ENCODE results near the gene RFX4. TPM values are rescaled to one million over a fixed set of nuclear protein-coding genes. Genes with fewer than 3 reads are reported as not detected.

The RFX4 gene
- total RNA-seq, 4 donors from 2014 or later: not detected

- 96% methylated on average over 3 of the region's 3 CpGs for WGBS
- TF ChIP-seq POLR2A (IDR thresholded peaks at IDR 0.05; ENCODE audit: low read depth): no peak
- no peak for TF ChIP-seq CTCF (IDR thresholded peaks at IDR 0.05)
- TF ChIP-seq EP300 (IDR thresholded peaks at IDR 0.05): no peak
- TF ChIP-seq POLR2AphosphoS5 (IDR thresholded peaks at IDR 0.05): no peak
- H3K4me1 ChIP-seq: peaks cover 11 to 33% (median 21%) of the 10 kb centered on the region in 4 donors
- no peak overlapping the region for H3K27ac ChIP-seq (replicated peaks in 1 of 4)
- H3K27me3 ChIP-seq: peaks cover 0 to 12% (median 0%) of the 10 kb centered on the region in 4 donors
- DNase-seq (ENCODE audit: extremely low spot score): no peak
- H3K9me3 ChIP-seq: no peaks in the 10 kb centered on the region
- H3K4me3 ChIP-seq: no peak overlapping the region
- no peaks in the 10 kb centered on the region for H3K36me3 ChIP-seq
- intact Hi-C loops (cut with DNase I): no loop called here
These were observed 181.9 kb downstream of the RFX4 start for GRCh38 chr12:106764738-106765137.

GRCh38 chr12:106766393-106766826 lies 183.6 kb downstream of the RFX4 start:
- Histone ChIP-seq H3K27ac (replicated peaks in 1 of 4) (peak overlapping the region in 1 of 4 donors; percentile 16), H3K4me1 (peaks cover 5 to 24% (median 13%) of the 10 kb centered on the region in 4 donors), H3K9me3 (no peaks in the 10 kb centered on the region), H3K36me3 (no peaks in the 10 kb centered on the region), H3K27me3 (peaks cover 0 to 12% (median 0%) of the 10 kb centered on the region in 4 donors), H3K4me3 (no peak overlapping the region)
- TF ChIP-seq POLR2AphosphoS5 (IDR thresholded peaks at IDR 0.05) (no peak), EP300 (IDR thresholded peaks at IDR 0.05) (no peak), POLR2A (IDR thresholded peaks at IDR 0.05; ENCODE audit: low read depth) (no peak), CTCF (IDR thresholded peaks at IDR 0.05) (no peak)
- no peak for DNase-seq (ENCODE audit: extremely low spot score)
- intact Hi-C loops (cut with DNase I): no loop called here
- WGBS: 59% methylated on average over 8 of the region's 8 CpGs

GRCh38 chr12:106767206-106767605 lies 184.4 kb downstream of the RFX4 start:
- H3K36me3 ChIP-seq: no peaks in the 10 kb centered on the region
- no peaks in the 10 kb centered on the region for H3K9me3 ChIP-seq
- intact Hi-C loops (cut with DNase I): no loop called here
- 57% methylated on average over 2 of the region's 2 CpGs for WGBS
- no peak overlapping the region for H3K4me3 ChIP-seq
- no peak for DNase-seq (ENCODE audit: extremely low spot score)
- no peak overlapping the region for H3K27ac ChIP-seq (replicated peaks in 1 of 4)
- H3K4me1 ChIP-seq: peaks cover 5 to 24% (median 13%) of the 10 kb centered on the region in 4 donors
- TF ChIP-seq POLR2AphosphoS5 (IDR thresholded peaks at IDR 0.05) (no peak), POLR2A (IDR thresholded peaks at IDR 0.05; ENCODE audit: low read depth) (no peak), CTCF (IDR thresholded peaks at IDR 0.05) (no peak), EP300 (IDR thresholded peaks at IDR 0.05) (no peak)
- peaks cover 0 to 12% (median 0%) of the 10 kb centered on the region in 4 donors for H3K27me3 ChIP-seq

GRCh38 chr12:106767954-106768822 lies 185.4 kb downstream of the RFX4 start:
- H3K36me3 ChIP-seq: no peaks in the 10 kb centered on the region
- DNase-seq (ENCODE audit: extremely low spot score): no peak
- H3K27ac ChIP-seq (replicated peaks in 1 of 4): no peak overlapping the region
- H3K9me3 ChIP-seq: no peaks in the 10 kb centered on the region
- no peak for TF ChIP-seq POLR2A (IDR thresholded peaks at IDR 0.05; ENCODE audit: low read depth)
- TF ChIP-seq CTCF (IDR thresholded peaks at IDR 0.05): no peak
- no peak for TF ChIP-seq EP300 (IDR thresholded peaks at IDR 0.05)
- no peak for TF ChIP-seq POLR2AphosphoS5 (IDR thresholded peaks at IDR 0.05)
- H3K4me1 ChIP-seq: peaks cover 5 to 24% (median 14%) of the 10 kb centered on the region in 4 donors
- H3K4me3 ChIP-seq: no peak overlapping the region
- WGBS: 57% methylated on average over 8 of the region's 9 CpGs
- H3K27me3 ChIP-seq: peaks cover 0 to 12% (median 0%) of the 10 kb centered on the region in 4 donors
- intact Hi-C loops (cut with DNase I): no loop called here
